HepG2 (cell line): Measurements from ENCODE around the gene C14orf93. TPM values are rescaled to one million over a fixed set of nuclear protein-coding genes. Genes with fewer than 3 reads are reported as not detected.

Experiments used
- ASH2L ChIP-seq: fragments of 300-600, 200-600 bp; sonication (generic); IDR thresholded peaks from 2 replicates; pipeline ENCODE4 v1.7.0; 2017; ENCODE audit warnings: low read depth, mild to moderate bottlenecking, moderate library complexity, mixed read lengths, low read length; ENCODE audit not compliant: insufficient read length
- FOXC1 ChIP-seq: sonication (generic); formaldehyde crosslinking; IDR thresholded peaks from 2 replicates; pipeline ENCODE4 v1.8.0; 2022; ENCODE audit warnings: mild to moderate bottlenecking, missing genetic modification reagents, borderline replicate concordance
- MEF2D ChIP-seq: sonication (generic); formaldehyde crosslinking; IDR thresholded peaks from 2 replicates; pipeline ENCODE4 v1.5.1; 2020; ENCODE audit warnings: mild to moderate bottlenecking, missing genetic modification reagents
- NFIB ChIP-seq: sonication (generic); formaldehyde crosslinking; IDR thresholded peaks from 2 replicates; pipeline ENCODE4 v1.9.0; 2021; ENCODE audit warnings: missing genetic modification reagents, mild to moderate bottlenecking, borderline replicate concordance
- NR2F1 ChIP-seq, 2 experiments: fragments of 450-650 bp in 1 of 2; formaldehyde crosslinking in 1 of 2; IDR thresholded peaks; 2 replicates each; pipeline versions ENCODE4 v1.5.0 to v1.6.1; 2016 to 2020; ENCODE audit warnings: mild to moderate bottlenecking in 1 of 2, missing compliant biosample characterization in 1 of 2, missing genetic modification reagents in 1 of 2, moderate library complexity in 1 of 2
- RELA ChIP-seq: sonication (generic); formaldehyde crosslinking; IDR thresholded peaks from 2 replicates; pipeline ENCODE4 v1.4.0; 2020; ENCODE audit warnings: missing genetic modification reagents
- SMC3 ChIP-seq: IDR thresholded peaks from 2 replicates; pipeline ENCODE4 v1.6.1; 2011; ENCODE audit warnings: low read length, improper control_type of control experiment
- TCF7 ChIP-seq: sonication (generic); IDR thresholded peaks from 2 replicates; pipeline ENCODE4 v1.6.1; 2016; ENCODE audit warnings: antibody characterized with exemption, low read depth
- ZFP37 ChIP-seq: sonication (generic); formaldehyde crosslinking; IDR thresholded peaks from 2 replicates; pipeline ENCODE4 v1.4.0; 2020; ENCODE audit warnings: missing genetic modification reagents, borderline replicate concordance
- ZFY ChIP-seq: sonication (generic); formaldehyde crosslinking; IDR thresholded peaks from 2 replicates; pipeline ENCODE4 v1.4.0; 2020; ENCODE audit warnings: missing genetic modification reagents
- ZNF230 ChIP-seq: sonication (generic); formaldehyde crosslinking; IDR thresholded peaks from 2 replicates; pipeline ENCODE4 v1.4.0; 2020; ENCODE audit warnings: mild to moderate bottlenecking, missing genetic modification reagents
- ZNF235 ChIP-seq: sonication (generic); formaldehyde crosslinking; IDR thresholded peaks from 2 replicates; pipeline ENCODE4 v1.8.1; 2023; ENCODE audit warnings: mild to moderate bottlenecking, missing genetic modification reagents, borderline replicate concordance
- ZNF557 ChIP-seq: sonication (generic); formaldehyde crosslinking; IDR thresholded peaks from 2 replicates; pipeline ENCODE4 v1.4.0; 2020; ENCODE audit warnings: missing genetic modification reagents
- ZSCAN25 ChIP-seq: sonication (generic); formaldehyde crosslinking; IDR thresholded peaks from 2 replicates; pipeline ENCODE4 v1.8.0; 2022; ENCODE audit warnings: mild to moderate bottlenecking, missing genetic modification reagents
- polyA plus RNA-seq, 8 experiments: library from polyadenylated mRNA; depleted of rRNA in 3 of 8; stranded (reverse) in 7 of 8; unstranded in 1 of 8; fragments of >200 nt; fragmentation: Illumina TruSeq in 4 of 8; extraction: Trizol in 4 of 8; gene quantifications; 2 replicates each; pipeline versions ENCODE4 v1.2.1 to v1.2.3, GENCODE V29; 2011 to 2016; ENCODE audit warnings: low read depth in 4 of 8, missing spikeins in 1 of 8, mixed read lengths in 1 of 8; ENCODE audit not compliant: insufficient read depth in 1 of 8
- total RNA-seq, 5 experiments: library from RNA; depleted of rRNA; stranded (reverse); fragments of >200 nt; fragmentation: Illumina TruSeq; extraction: Trizol; gene quantifications; 2 replicates each; pipeline ENCODE4 v1.2.3, GENCODE V29; 2016; ENCODE audit warnings: low read depth in 1 of 5
- TF ChIP-seq, protein P1 (sequence below): IDR thresholded peaks from 2 replicates; pipeline ENCODE4 v1.6.1; 2016; ENCODE audit warnings: control low read depth
- TF ChIP-seq, protein P2 (sequence below): sonication (generic); formaldehyde crosslinking; IDR thresholded peaks from 2 replicates; pipeline ENCODE4 v1.8.0; 2023; ENCODE audit warnings: mild to moderate bottlenecking, missing genetic modification reagents
- TF ChIP-seq, protein P3 (sequence below): IDR thresholded peaks from 2 replicates; pipeline ENCODE4 v1.4.0; 2020; ENCODE audit warnings: mild to moderate bottlenecking, missing genetic modification reagents
- TF ChIP-seq, protein P4 (sequence below): sonication (generic); formaldehyde crosslinking; IDR thresholded peaks from 2 replicates; pipeline ENCODE4 v1.4.0; 2020; ENCODE audit warnings: missing genetic modification reagents, borderline replicate concordance
- TF ChIP-seq, protein P5 (sequence below): sonication (generic); formaldehyde crosslinking; IDR thresholded peaks from 2 replicates; pipeline ENCODE4 v1.4.0; 2020; ENCODE audit warnings: missing genetic modification reagents, mild to moderate bottlenecking, borderline replicate concordance

Gene C14orf93
- total and polyA plus RNA-seq, 2 of the 13 experiments (the other 11 are each of a cell fraction or from before 2014, with no cell fraction given), result 11.4 to 22.5 TPM

DNA sequence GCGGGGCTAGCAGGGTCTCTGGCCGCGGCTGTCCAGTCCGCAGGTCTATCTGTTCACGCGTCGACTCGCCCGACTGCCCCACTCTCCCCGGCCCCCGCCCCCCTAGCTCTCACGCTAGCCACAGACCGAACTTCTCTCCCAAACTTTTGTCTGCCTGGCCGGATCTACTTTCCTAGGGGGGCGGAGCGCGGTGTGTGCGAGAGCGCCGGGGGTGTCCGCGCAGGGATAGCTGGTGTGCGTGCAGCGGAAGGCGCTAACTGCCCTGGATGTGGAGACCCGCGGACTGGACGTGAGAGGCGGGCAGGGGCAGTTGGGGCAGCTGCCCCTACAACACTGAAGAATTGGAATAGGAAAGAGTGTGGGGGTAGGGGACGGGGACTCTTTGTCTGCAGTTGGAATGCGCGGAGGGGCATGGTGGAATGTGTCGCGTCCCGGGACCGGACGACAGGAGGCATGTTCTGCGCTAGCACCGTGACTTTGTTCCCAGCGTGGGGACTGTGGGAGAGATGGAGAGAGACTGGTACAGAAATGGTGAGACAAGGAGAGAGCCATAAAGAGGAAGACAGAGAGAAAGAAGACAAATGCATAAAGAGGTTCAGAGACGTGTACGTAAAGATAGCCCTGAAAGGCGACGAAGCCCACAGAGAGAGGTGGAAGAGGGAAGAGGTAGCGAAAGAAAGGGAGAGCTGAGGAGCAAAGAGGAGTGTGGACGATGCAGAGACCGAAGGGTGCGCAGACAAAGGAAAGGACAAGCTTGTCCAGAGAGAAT lies 27.3 kb downstream of the C14orf93 start, which contains the start of gene AJUBA (continued):
- TF ChIP-seq ASH2L, result peak; percentile 100
- TF ChIP-seq, protein P1, sequence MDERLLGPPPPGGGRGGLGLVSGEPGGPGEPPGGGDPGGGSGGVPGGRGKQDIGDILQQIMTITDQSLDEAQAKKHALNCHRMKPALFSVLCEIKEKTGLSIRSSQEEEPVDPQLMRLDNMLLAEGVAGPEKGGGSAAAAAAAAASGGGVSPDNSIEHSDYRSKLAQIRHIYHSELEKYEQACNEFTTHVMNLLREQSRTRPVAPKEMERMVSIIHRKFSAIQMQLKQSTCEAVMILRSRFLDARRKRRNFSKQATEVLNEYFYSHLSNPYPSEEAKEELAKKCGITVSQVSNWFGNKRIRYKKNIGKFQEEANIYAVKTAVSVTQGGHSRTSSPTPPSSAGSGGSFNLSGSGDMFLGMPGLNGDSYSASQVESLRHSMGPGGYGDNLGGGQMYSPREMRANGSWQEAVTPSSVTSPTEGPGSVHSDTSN (CRISPR knock-in tag), result peak; percentile 20
- TF ChIP-seq, protein P2, sequence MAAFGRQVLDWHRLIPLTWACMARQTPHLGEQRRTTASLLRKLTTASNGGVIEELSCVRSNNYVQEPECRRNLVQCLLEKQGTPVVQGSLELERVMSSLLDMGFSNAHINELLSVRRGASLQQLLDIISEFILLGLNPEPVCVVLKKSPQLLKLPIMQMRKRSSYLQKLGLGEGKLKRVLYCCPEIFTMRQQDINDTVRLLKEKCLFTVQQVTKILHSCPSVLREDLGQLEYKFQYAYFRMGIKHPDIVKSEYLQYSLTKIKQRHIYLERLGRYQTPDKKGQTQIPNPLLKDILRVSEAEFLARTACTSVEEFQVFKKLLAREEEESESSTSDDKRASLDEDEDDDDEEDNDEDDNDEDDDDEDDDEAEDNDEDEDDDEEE (CRISPR knock-in tag), result no peak
- no peak for TF ChIP-seq FOXC1 (CRISPR knock-in tag)
- no peak for TF ChIP-seq ZFP37 (CRISPR knock-in tag)
- no peak for TF ChIP-seq ZNF230 (CRISPR knock-in tag)
- TF ChIP-seq, protein P3, sequence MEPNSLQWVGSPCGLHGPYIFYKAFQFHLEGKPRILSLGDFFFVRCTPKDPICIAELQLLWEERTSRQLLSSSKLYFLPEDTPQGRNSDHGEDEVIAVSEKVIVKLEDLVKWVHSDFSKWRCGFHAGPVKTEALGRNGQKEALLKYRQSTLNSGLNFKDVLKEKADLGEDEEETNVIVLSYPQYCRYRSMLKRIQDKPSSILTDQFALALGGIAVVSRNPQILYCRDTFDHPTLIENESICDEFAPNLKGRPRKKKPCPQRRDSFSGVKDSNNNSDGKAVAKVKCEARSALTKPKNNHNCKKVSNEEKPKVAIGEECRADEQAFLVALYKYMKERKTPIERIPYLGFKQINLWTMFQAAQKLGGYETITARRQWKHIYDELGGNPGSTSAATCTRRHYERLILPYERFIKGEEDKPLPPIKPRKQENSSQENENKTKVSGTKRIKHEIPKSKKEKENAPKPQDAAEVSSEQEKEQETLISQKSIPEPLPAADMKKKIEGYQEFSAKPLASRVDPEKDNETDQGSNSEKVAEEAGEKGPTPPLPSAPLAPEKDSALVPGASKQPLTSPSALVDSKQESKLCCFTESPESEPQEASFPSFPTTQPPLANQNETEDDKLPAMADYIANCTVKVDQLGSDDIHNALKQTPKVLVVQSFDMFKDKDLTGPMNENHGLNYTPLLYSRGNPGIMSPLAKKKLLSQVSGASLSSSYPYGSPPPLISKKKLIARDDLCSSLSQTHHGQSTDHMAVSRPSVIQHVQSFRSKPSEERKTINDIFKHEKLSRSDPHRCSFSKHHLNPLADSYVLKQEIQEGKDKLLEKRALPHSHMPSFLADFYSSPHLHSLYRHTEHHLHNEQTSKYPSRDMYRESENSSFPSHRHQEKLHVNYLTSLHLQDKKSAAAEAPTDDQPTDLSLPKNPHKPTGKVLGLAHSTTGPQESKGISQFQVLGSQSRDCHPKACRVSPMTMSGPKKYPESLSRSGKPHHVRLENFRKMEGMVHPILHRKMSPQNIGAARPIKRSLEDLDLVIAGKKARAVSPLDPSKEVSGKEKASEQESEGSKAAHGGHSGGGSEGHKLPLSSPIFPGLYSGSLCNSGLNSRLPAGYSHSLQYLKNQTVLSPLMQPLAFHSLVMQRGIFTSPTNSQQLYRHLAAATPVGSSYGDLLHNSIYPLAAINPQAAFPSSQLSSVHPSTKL (CRISPR knock-in tag), result peak; percentile 89; the same call in 1 of the 2 replicates
- TF ChIP-seq, protein P4, sequence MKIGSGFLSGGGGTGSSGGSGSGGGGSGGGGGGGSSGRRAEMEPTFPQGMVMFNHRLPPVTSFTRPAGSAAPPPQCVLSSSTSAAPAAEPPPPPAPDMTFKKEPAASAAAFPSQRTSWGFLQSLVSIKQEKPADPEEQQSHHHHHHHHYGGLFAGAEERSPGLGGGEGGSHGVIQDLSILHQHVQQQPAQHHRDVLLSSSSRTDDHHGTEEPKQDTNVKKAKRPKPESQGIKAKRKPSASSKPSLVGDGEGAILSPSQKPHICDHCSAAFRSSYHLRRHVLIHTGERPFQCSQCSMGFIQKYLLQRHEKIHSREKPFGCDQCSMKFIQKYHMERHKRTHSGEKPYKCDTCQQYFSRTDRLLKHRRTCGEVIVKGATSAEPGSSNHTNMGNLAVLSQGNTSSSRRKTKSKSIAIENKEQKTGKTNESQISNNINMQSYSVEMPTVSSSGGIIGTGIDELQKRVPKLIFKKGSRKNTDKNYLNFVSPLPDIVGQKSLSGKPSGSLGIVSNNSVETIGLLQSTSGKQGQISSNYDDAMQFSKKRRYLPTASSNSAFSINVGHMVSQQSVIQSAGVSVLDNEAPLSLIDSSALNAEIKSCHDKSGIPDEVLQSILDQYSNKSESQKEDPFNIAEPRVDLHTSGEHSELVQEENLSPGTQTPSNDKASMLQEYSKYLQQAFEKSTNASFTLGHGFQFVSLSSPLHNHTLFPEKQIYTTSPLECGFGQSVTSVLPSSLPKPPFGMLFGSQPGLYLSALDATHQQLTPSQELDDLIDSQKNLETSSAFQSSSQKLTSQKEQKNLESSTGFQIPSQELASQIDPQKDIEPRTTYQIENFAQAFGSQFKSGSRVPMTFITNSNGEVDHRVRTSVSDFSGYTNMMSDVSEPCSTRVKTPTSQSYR (CRISPR knock-in tag), result peak; percentile 79
- TF ChIP-seq ZFY (CRISPR knock-in tag), result no peak
- no peak for TF ChIP-seq NFIB (CRISPR knock-in tag)
- peak; percentile 5 to 70; a peak in 2 of 4 replicates for TF ChIP-seq NR2F1 (CRISPR knock-in tag; IDR thresholded peaks at IDR 0.05)
- TF ChIP-seq ZSCAN25 (CRISPR knock-in tag), result peak; percentile 92
- TF ChIP-seq ZNF557 (CRISPR knock-in tag), result no peak
- TF ChIP-seq ZNF235 (CRISPR knock-in tag), result no peak
- TF ChIP-seq MEF2D (CRISPR knock-in tag), result peak; percentile 97
- TF ChIP-seq TCF7, result no peak
- TF ChIP-seq SMC3, result no peak; the same call in 1 of the 2 replicates
- TF ChIP-seq, protein P5, sequence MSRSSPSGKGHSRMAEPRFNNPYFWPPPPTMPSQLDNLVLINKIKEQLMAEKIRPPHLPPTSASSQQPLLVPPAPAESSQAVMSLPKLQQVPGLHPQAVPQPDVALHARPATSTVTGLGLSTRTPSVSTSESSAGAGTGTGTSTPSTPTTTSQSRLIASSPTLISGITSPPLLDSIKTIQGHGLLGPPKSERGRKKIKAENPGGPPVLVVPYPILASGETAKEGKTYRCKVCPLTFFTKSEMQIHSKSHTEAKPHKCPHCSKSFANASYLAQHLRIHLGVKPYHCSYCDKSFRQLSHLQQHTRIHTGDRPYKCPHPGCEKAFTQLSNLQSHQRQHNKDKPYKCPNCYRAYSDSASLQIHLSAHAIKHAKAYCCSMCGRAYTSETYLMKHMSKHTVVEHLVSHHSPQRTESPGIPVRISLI (CRISPR knock-in tag), result peak; percentile 76; the same call in 1 of the 2 replicates
- no peak for TF ChIP-seq RELA (CRISPR knock-in tag)
